ENCODE data around the gene MMD.

Gene MMD

DNA sequence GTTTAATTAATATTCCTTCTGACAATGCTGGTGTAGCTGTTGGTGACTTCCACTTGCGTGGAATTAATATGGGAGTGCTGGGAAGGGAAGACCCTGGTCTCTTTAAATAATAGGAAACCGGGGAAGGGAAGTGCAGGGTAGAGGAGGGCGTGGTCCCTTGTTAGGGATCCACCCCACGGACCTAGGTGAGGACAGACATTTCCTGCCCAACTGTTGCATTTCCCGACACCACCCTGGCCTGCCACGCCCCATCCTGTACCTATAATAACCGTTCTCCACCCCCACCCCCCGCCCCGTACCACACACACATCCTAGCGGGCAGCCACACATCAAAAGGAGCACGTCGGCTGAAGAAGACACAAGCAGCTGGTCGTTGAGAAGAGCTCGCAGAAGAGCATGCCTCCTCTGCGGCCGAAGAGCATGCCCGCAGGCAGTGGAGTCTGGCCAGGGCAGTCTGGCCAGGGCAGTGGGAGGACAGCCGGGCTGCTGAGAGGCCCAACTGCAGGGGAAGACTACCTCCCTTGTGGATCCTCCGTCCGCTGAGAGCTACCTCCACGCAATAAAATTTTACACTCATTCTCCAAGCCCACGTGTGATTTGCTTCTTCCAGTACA is 36.8 kb upstream of the MMD start:
- H3K4me3 ChIP-seq (ENCODE audit: low read depth, low read length) = no peak overlapping the region
- TF ChIP-seq, protein P1, sequence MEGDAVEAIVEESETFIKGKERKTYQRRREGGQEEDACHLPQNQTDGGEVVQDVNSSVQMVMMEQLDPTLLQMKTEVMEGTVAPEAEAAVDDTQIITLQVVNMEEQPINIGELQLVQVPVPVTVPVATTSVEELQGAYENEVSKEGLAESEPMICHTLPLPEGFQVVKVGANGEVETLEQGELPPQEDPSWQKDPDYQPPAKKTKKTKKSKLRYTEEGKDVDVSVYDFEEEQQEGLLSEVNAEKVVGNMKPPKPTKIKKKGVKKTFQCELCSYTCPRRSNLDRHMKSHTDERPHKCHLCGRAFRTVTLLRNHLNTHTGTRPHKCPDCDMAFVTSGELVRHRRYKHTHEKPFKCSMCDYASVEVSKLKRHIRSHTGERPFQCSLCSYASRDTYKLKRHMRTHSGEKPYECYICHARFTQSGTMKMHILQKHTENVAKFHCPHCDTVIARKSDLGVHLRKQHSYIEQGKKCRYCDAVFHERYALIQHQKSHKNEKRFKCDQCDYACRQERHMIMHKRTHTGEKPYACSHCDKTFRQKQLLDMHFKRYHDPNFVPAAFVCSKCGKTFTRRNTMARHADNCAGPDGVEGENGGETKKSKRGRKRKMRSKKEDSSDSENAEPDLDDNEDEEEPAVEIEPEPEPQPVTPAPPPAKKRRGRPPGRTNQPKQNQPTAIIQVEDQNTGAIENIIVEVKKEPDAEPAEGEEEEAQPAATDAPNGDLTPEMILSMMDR (IDR thresholded peaks at IDR 0.05; ENCODE audit: borderline replicate concordance, insufficient read depth, low read depth, low read length) = no peak

DNA sequence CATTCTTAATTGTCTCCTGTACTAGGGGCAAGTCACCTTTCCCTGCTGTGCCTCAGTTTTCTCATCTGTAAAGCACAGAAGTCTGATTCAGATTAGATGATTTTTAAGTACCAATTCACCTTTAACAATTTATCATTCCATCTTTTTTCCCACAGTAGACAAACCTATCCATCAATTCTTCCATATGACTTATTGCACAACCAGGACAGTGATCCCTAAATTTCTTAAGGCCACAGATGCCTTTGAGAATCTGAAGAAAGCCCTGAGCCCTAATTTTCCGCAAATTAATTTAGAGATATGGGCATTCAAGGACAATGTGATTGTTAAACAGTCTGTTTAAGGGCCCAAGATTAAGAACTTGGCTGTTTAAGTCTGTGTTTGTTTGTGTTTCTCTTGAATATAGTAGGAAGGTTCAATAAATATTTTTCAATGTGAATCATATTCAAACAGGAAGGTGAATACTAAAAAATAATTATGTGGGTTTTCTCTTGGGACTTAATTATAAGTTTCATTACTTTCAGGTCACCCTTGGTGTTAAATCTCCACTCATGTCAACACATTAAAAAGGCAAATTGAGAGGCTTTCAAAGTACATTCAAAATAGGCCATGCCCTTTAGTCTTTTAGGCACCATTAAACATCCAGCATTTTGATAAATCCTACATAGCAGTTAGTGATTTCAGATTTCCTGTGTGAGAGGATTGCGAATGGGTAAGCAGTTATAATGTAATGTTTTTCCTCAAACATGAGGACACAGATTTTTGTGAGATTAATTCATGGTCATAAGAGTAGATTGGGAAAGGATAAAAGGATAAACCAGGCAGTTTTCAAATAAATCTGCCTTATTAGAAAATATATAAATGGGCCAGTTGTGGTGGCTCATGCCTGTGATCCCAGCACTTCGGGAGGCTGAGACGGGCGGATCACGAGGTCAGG is 34.9 kb upstream of the MMD start:
- TF ChIP-seq, protein P1 (IDR thresholded peaks at IDR 0.05; ENCODE audit: borderline replicate concordance, insufficient read depth, low read depth, low read length) = no peak
- no peak overlapping the region for H3K4me3 ChIP-seq (ENCODE audit: low read depth, low read length)

DNA sequence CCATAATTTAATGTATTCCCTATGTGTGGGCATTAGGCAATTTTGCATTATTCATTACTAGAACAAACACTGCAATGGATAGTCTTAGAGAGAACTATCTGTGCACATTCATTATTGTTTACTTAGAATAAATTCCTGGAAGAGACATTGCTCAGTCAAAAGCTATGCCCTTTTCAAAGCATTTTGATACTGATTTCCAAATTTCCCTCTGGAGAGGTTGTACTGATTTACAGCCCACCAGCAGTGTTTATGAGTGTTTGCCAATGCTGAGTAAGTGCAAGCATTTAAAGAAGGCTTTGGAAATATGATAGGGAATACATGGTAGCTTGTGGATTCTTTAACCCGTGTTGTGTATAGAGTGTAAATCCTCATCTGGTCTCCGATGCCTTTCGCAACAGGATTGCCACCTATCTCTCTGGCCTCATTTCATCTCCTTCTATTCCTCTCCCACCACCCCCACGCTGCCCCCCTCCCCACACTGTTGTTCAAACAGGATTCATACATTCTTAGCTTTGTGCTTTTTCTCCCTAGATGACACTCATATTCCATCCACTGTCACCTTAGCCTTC is 33.4 kb upstream of the MMD start:
- no peak overlapping the region for H3K4me3 ChIP-seq (ENCODE audit: low read depth, low read length)
- TF ChIP-seq, protein P1 (IDR thresholded peaks at IDR 0.05; ENCODE audit: borderline replicate concordance, insufficient read depth, low read depth, low read length) = no peak

DNA sequence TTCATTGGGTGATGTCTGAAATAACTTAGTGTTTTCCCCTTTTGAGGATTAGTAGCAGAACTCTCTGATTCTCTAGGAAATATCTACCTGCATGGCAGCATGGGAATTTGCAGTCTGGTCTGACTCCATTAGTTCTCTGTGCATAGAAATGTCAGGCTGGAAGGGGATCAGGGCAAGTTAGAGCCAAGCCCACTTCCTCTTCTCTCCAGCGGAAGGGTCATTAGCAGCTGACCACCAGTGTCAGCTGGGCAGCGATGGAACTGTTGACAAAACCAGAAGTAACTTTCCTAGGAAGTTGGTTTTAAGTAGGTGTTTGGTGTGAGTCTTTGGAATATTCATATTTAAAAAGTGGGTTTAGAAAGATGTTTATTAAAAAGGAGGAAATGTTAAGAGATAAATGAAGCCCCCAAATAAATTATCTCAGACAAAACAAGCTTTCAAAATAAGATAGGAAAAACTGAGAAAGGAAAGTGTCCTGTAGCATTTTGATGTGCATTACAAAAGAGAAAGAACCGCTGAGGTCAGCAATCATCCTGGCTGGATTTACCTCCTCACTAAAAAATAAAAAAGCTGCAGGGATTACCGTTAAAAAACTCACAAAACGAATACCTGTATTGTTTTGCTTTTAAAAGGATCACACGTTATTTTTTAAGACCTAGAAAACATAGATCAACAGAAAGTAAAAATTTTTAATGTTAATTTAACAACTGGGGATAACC is 32.4 kb upstream of the MMD start:
- TF ChIP-seq, protein P1 (IDR thresholded peaks at IDR 0.05; ENCODE audit: borderline replicate concordance, insufficient read depth, low read depth, low read length) = no peak
- H3K4me3 ChIP-seq (ENCODE audit: low read depth, low read length) = no peak overlapping the region

DNA sequence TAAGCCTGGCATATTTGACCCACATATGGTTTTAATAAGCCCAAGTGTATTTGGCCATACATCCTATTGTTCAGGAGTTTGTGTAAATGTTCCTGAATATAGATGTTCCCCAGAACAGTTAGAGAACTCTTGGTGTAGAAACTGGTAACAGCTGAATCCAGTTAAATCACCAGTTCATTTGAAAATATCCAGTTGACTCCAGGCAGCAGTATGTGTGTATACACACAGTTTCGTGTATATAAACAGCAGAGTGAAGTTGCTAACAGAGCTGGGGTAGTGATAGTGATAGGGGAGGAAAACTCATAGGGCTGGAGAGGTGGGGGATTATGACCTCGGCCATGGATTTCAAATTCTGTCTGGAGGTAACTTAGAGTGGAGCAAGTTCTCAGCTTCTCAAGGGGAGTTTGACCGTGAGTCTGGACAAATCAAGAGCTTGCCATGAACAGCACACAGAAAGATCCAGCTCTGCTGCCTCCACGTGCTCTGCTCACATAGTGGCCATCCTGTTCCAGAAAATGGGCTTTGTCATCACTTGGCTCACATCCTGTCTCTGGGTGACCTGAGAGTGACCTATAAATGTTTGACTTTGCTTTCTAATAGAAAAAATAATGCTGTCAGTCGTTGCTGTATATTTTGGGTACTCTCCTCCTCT is 30.6 kb upstream of the MMD start:
- H3K4me3 ChIP-seq (ENCODE audit: low read depth, low read length) = no peak overlapping the region
- TF ChIP-seq, protein P1 (IDR thresholded peaks at IDR 0.05; ENCODE audit: borderline replicate concordance, insufficient read depth, low read depth, low read length) = no peak

DNA sequence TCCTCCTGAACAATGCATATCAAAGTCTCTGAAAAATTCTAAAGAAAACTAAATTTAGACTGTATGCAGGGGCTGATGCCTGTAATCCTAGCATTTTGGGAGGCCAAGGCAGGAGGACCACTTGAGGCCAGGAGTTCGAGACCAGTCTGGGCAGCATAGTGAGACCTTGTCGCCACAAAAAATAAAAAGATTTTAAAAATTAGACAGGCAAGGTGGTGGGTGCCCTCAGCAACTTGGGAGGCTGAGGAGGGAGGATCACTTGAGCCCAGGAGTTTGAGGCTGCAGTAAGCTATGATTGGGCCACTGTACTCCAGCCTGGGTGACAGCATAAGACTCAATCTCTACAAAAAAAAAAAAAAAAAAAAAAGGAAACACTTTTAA is 30.1 kb upstream of the MMD start:
- TF ChIP-seq, protein P1 (IDR thresholded peaks at IDR 0.05; ENCODE audit: borderline replicate concordance, insufficient read depth, low read depth, low read length) = no peak

More for the DNA sequence above, 30.1 kb upstream of the MMD start:
- no peak overlapping the region for H3K4me3 ChIP-seq (ENCODE audit: low read depth, low read length)

All from GM12875 (cell line).